HG02763 (cell line): Measurements from ENCODE around the gene KCNJ12.
"Not testable (repeated sequence)": the region's sequence is repeated elsewhere in the genome, so short reads cannot be mapped to it uniquely, and the experiment has no call there.

Source experiments
- ATAC-seq: cut with Tn5 transposase; IDR thresholded peaks from one replicate; pipeline ENCODE4 v1.9.1; 2021; ENCODE audit warnings: mild to moderate bottlenecking, moderate library complexity; ENCODE audit not compliant: unreplicated experiment

KCNJ12 gene

DNA sequence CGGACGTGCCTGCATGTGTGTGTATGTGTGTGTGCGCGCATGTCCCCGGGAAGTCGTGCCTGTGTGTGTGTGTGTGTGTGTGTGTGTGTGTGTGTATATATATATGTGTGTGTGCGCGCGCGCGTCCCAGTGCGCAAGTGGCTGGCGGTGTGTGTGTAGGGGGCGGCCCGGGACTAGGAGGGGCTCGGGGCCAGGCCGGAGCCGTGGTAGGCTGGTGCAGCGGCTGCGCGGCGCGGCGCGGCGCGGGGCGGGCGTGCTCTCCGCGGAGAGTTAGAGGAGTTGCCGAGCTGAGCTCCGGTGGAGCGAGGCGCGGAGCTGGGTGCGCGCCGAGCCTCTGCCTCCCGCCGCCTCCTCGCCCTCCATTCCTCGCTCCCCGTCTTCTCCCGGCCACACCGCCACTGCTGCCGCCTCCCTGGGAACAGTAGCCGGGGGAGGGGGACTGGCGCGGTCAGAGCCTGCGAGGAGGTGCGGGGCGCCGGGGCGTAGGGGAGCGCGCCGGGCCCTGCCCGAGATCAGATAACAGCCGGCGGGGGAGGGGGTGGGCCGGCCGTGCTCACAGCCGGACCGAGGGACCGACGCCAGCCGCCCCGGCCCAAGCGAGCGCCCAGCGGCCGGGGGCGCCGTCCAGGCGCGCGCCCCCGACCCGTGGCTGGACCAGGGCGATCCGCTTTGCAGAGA is at the start of gene KCNJ12:
Gene KCNJ12, plus strand, starts transcription at position 277 of the 678 bp plus-strand sequence. CDS start 38,986 bp downstream, outside the sequence.
- ATAC-seq, result no peak

DNA sequence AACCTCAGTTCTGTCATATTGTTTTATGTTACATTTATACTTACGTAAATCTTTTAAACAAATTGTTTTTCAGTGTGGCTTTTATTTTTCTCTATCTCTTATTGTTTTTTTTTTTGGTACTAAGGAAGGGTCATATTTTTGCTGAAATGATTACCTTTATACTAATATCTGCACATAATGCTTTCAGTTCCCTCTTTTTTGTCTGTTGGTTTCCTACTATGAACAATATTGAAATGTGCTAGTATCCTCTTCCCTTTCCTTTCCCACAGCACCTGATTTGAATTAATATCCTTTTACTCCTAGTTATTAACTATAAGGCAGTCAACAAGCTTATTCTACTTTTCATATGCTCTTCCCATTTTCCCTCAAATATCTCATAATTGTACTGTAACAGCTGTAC is 48.2 kb upstream of the KCNJ12 start:
- ATAC-seq, result not testable (repeated sequence)

DNA sequence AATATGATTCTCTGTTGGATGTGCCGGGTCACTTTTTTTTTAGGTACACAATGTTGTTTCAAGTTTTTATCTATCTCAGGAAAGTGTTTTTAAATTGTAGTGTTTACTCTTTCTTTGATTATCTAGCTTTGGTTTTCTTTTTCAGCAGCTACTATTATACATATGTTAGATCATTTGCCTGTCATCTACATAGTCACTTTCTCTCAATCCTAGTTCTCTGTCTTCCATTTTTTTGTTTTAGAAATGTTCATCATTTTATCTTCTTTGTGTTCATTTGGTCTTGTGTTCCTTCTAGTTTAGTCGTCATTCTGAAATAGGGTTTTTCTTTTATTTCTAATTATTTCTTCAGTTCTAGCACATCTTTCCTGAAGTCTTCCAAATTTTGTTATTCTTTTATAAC is 47.4 kb upstream of the KCNJ12 start:
- ATAC-seq, result not testable (repeated sequence)

DNA sequence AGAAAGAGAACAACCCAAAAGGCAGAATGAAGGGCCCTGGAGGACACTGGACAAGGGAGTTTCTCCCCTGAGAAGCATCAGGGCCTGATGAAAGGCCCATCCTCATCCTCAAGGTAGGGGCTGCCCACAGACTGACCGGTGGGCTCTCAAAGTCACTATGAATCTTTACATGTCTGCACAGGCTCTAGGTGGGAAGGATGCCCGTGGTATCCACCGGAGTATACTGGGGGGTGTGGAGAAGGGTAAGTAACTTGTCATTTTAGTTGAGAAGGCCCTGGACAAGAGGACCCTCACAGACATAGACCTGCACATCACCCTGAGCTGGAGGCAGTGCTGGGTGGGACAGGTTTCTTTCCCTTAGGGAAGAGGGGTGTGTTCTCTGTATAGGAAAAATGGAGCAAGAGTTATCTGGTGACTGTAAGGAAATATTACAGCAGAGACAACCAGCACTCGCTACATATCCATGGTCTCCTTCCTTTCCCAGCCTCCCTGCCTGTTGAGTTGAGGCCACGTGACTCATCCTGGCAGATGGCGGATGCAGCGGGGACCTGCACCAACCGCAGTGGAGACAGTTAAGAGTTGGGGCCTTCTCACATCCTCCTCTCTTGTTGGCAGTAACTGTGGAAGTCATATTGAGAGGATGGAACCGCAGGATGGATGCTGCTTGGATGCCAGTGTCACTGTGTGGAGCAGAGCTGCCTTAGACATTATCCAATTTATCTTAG is 45.6 kb upstream of the KCNJ12 start:
- ATAC-seq, result no peak

DNA sequence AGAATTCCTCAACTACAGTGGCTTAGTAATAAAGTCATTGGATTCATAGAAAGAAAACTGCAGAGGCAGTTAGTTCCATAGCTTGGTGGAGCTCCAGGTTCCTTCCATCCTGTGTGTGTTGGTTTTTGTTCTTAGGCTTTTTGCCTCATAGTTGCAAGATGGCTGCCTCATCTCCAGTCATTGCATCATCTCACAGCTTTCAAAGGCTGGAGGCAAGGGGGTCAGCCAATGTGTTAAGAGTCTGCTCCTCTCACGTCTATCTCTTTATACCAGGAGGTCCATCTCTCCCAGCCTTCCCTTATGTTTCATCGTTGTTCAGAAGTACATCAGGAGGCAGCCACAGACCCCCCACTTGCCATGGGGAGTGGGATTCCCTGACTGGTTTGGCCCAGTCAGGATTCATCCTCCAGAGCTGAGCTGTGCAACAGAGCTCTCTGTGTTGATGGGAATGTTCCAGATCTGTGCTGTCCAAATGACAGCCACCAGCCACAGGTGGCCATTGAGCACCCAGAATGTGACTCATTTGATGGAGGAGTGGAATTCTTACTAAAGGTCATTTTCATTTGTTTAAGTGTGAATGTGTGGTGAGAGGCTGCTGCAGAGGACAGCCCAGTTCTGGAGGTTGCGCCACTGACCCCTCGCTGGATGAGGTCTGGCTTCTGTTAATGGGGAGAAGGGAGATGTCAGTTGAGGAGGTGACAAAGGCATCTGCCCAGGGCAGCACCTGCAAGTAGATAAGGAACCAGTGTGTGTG is 39.4 kb upstream of the KCNJ12 start:
- not testable (repeated sequence) for ATAC-seq

DNA sequence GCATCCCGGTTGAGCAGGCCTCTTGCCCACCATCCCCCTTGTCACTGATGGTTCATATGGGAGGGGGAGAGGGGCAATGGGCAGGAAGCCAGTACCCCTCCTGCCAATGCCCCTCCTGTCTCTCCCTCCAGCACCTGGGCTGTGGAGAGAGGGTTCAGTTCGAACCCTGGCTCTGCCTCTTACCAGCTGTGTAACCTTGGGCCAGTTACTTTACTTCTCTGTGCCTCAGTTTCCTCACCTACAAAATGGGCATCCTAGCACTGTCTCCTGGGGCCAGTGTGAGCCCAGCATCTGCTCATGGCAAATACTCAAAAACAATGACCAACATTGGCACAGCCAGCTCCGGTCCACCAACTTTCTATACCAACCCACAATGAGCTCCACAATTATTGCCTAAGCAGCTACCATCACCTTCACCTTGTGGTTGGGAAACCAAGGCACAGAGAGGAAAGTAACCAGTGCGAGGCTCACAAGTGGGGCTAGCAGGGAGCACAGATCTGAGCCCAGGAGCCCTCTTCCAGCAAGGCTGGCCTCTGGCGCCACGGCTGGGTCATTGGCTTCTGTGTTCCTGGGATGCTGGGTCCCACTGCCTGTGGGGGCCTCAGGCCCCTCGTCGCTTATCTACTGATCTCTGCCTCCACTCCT is 38.1 kb upstream of the KCNJ12 start:
- ATAC-seq, result not testable (repeated sequence)

DNA sequence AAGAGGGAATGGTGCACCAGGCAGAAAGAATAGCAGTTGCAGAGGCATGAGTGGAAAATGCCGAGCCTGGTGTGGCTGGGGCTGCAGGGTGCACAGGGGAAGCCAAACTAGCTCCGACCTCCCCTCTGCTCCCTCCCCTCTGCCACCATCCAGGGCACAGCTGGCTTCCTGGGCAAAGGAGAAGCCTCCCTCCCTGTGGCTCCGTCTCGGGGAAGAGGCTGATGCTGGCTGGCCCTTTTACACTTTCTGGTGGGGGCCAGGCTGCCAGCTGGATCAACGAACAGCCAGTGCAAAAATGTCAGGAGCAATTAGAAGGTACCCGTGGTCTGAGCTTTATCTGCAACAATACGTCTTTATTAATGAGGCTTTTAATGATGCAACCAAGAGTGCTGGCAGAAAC is 37.1 kb upstream of the KCNJ12 start:
- ATAC-seq, result no peak

DNA sequence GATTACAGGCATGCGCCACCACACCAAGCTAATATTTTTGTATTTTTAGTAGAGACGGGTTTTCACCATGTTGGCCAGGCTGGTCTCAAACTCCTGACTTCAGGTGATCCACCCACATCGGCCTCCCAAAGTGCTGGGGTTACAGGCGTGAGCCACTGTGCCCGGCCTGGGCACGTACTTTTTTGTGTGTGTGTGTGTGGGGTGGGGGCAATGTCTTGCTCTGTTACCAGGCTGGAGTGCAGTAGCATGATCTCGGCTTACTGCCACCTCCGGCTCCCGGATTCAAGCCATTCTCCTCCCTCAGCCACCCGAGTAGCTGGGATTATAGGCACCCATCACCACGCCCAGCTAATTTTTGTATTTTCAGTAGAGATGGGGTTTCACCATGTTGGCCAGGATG is 36.6 kb upstream of the KCNJ12 start:
- ATAC-seq, result not testable (repeated sequence)

DNA sequence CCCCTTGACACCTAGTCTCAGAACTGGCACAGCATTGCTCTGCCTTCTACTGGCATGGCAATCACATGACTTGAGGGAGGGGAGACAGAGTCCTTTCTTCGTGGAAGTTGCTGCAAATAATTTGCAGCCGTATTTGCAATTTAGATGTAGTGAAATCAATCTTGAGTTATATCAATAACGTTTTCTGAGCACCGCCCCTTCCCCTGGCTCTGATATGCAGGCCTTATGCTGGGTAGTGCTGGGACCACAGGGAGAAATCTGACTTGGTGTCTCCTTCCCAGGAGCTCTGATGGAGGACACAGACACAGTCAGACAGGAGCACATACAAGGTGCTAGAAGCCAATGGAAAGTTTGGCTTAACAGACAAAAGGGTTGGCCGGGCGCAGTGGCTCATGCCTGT is 35.8 kb upstream of the KCNJ12 start:
- ATAC-seq, result not testable (repeated sequence)

DNA sequence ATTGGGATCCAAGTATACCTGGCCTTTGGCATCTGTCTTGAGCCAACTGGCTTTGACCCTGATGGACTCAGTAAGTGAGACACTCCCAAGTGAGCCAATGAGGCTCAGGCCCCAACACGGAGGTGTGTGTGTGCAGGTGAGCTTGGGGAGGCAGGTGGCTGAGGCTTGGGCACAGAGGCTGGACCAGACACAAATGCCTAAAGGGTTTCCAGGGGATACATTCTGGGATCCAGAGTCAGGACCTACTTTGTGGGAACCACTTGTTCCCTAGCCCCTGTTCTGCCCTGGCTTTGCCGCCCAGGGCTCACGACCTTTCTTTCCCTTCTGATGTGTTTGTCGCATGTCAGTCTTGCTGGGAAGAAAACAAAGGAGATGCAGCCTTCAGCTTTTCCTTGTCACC is 34.9 kb upstream of the KCNJ12 start:
- ATAC-seq, result not testable (repeated sequence)

DNA sequence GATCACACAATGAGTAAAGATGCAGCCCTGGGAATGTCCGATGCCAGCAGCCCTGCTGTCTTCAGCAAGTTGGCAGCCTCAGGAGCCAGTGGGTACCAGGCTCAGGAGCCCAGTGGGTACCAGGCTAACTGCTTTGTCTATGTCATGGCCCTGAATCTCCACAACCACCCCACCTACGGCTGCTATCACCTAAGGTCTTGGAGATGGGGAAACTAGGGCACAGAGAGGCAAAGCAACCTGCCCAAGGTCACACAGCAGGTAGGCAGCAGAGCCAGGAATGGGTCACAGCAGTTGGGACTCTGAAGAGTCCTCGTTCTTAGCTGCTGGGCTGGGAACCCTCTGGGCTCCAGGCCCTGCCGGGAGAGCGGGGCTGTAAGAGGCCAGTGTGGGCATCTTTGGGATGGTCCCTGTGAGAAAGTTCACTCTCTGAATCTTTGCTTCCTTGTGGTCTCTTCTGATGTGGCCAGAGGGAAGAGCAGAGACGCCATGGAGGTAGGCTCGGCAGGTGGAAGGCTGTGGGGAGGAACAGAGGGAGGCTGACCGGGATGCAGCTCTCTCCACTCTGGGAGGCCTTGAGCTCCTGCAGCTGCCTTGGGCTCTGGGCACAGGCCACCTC is 34.1 kb upstream of the KCNJ12 start:
- ATAC-seq, result not testable (repeated sequence)

DNA sequence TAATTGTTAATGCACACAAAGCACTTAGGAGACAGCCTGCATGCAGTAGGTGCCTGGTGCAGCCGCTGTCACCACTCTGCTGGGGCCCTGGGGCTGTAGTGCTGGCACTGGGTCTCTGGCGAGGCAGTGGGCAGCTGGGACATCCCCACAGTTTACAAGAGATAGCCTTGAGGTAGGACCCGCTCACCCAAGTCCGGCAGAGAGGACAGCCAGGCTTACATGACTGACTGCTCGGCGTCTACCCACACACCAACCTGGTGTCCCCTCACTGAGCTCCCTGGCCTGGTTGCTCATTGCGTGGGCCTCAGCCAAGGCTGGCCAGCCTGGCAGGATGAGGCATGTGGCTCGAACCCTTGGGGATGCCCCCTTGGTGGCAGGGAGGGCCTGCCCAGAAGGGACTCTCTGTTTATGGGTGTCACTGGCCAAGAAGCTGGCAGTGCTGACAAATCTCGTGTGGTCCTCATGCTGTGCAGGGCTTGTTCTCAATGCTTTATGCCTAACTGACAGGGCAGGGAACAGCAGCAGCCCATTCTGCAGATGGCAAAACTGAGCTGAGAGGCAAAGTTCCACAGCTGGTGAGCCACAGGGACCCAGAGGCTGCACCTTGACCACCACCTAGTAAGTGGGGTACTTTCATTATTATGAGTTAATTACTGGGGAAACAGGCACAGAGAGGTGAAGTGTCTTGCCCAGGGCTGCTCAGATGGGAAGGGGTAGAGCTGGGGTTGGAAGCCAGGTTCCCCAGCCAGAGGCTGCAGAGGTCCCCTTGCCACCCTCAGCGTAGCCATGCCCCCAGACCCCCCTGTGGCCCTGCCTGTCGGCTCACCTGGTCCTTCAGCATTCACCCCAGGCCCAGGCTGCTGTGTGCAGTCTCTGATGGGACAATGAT is 32.9 kb upstream of the KCNJ12 start:
- ATAC-seq, result not testable (repeated sequence)

DNA sequence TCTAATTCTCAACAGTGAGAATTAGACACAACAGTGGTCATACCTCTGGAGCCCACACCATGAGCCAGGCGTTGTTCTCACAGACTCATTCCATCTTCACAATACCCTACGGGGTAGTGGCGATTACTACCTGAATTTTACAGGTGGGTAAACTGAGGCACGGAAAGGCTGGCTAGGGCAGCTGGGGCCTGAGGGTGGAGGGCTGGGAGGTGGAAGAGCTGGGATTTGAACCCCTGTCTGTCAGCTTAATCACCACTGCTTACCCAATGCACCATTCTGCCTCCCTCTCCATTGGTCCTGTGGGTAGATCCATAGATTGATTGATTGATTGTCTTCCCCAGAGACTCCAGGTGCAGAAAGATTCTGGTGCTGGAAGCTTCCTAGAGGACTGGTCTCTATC is 31.4 kb upstream of the KCNJ12 start:
- ATAC-seq, result not testable (repeated sequence)

DNA sequence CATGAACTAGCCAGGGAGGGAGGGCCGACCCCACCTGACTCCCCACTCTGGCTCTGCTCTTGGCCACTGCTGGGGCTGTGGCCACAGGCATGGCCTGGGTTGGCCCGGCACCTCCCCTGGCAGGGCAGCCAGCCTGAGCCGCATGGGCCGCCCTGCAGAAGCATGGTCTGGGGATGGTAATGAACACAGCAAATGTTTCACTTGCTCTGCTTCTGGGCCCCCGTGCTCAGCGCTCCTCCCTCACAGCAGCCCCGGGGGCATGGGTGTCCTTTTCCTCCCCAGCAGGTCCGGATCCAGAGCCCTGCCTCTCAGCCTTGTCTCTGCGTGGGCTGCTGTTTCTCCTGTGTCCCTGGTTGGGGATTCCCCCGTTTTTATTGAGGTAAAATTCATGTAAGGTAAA is 30.9 kb upstream of the KCNJ12 start:
- ATAC-seq, result no peak

DNA sequence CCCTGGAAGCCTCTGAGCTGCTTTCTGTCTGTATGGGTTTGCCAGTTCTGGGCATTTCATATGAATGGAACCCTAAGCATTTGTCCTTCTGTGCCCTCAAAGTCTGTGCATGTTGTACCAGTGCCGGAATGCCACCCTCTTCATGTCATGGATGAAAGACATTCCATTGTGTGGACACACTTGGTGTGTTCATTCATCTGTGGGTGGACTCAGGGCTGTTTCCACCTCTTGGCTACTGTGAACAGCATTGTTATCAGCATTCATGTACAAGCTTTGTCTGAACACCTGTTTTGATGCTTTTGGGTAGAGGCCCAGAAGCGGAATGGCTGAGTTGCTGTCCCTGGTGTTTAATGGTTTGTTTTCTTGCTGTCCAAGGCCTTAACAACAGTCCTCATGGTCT is 30.1 kb upstream of the KCNJ12 start:
- not testable (repeated sequence) for ATAC-seq

DNA sequence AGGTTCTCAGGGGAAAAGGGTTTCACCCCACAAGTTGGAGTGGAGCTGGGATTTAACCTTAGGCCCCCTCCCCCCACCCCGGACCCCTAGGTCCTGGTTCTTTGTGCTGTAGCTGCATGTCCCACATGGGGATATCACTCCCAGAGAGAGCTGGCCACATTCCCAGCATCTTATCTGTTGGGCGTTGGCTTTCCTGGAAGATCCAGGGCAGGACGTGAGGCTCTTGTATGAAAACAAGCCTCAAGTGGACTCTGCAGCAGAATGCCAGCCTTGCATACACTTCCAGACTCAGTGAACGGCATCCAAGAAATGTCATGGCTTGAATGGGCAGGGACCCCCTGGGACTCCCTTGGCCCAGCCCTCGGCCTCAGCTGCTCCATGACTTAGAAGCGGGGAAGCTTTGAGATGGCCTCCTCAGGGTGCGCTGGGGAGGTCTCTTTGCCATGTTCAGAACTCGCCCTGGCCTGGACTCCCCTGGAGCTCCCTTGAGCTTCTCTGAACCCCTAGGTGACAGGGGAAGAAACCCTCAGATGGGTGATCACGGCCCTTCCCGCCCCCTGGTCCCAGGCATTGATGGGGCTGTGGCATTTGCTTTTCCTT is 29.4 kb upstream of the KCNJ12 start:
- not testable (repeated sequence) for ATAC-seq

DNA sequence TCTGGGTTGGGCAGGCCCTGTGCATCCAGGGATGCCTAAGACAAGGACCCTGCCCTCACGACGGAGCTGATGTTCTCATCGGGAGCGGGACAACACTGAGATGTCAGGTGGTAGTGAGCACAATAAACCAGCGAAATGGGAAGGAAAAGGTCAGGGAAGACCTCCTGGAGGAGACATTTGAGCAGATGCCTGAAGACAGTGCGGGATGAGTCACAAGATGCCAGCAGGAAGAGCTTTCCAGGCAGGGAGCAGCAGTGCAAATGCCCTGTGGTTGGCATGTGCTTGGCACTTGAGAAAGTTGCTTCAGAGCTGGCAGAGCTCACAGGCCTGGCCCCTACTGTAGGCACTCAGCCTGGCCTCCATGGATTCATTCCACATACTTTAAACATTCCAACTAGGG is 28.5 kb upstream of the KCNJ12 start:
- ATAC-seq, result not testable (repeated sequence)

DNA sequence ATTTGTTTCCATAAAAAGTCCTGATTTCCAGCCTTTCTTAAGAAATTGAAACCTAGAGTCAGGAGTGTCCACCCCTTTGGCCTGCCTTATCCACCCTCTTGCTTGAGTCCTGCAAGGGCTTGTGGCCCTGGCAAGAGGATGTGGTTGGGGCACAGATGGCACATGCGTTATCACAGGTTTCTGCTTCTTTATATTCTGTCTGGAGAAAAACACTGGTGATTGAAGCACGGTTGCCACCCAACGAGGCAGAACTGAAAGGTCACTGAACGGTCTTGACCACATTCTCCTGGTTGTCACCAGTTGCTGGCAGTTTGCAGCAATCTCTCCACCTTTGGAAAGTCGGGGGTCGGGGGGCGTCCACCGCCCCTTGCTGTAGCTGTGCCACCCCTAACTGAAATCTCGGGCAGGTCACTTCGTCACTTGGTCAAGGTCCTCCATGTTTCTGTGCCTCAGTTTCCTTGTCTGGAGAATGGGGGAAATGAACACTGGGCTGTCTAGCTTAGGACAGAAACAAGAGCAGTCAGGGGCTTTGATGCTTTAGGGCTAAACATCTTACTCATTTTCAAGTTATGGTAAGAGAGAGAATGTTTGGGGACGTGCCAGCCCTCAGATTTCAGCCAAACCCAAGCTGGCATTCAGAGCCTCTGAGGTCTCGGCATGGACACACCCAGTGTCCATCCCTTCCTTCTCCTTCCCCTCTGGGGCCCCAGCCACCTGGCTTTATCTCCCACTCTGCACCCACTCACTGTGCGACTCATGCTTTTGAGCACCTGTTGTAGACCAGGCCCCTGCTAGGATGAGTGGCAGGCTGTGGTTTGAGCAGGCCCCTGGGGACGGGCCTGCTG is 27.9 kb upstream of the KCNJ12 start:
- peak; percentile 63 for ATAC-seq

DNA sequence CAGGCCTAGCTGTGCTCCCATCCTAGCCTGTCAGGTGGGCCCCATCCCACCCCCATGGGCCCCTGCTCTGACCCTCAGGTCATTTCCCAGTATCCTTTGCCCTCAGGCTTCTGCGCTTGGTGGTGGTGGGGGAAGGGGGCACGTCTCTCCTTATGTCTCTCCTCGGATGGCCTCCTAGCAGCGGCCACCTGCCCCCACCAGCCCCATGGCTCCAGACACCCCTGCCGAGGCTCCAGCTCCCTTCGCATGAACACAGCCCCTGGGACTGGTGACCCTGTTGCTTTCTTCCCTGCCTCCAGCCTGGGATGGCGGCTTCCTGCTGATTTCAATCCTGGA is 27.3 kb upstream of the KCNJ12 start:
- ATAC-seq, result not testable (repeated sequence)
